Spinal cord (tissue), 10 donors: Measurements from ENCODE around the gene CDC27. TPM values are rescaled to one million over a fixed set of nuclear protein-coding genes. Genes with fewer than 3 reads are reported as not detected.

Source experiments
- DNase-seq, 6 donors: peaks; one replicate each; pipeline versions ENCODE4 v3.0.0 to v3.0.0-alpha.2; 2013 to 2015; ENCODE audit warnings: low spot score in 6 of 6, low read depth in 4 of 6
- H3K27ac ChIP-seq: one replicate; pipeline ENCODE4 v1.5.1; 2013; ENCODE audit warnings: low read depth, low read length, control low read depth
- H3K27me3 ChIP-seq: one replicate; pipeline ENCODE4 v1.6.1; 2013; ENCODE audit warnings: low read length; ENCODE audit not compliant: control insufficient read depth, insufficient read depth
- H3K36me3 ChIP-seq: one replicate; pipeline ENCODE4 v1.6.1; 2013; ENCODE audit warnings: low read length; ENCODE audit not compliant: control insufficient read depth, insufficient read depth
- H3K4me1 ChIP-seq: one replicate; pipeline ENCODE4 v1.6.1; 2013; ENCODE audit warnings: low read length; ENCODE audit not compliant: control insufficient read depth, insufficient read depth
- H3K4me3 ChIP-seq: one replicate; pipeline ENCODE4 v1.5.1; 2013; ENCODE audit warnings: low read depth, low read length, control low read depth
- H3K9me3 ChIP-seq: one replicate; pipeline ENCODE4 v1.6.1; 2013; ENCODE audit warnings: low read length; ENCODE audit not compliant: control insufficient read depth, insufficient read depth
- WGBS: methylation state at CpG from one replicate; pipeline ENCODE4 v1.1.5; 2013; ENCODE audit warnings: missing lambda C conversion rate; ENCODE audit not compliant: insufficient coverage; 5-methylcytosine and 5-hydroxymethylcytosine counted together
- long read RNA-seq, 4 donors: transcript quantifications; one replicate each; lab custom pipeline, GENCODE V29; 2026
- polyA plus RNA-seq, 2 donors: library from polyadenylated mRNA; unstranded; fragments of 120-200 nt; gene quantifications; one replicate each; pipeline ENCODE4 v1.2.1, GENCODE V29; 2013; ENCODE audit not compliant: insufficient read length in 2 of 2
- total RNA-seq, 2 donors: library from RNA; depleted of rRNA in 1 of 2; stranded (reverse); fragments of 120-200 nt in 1 of 2; fragments of >200 nt in 1 of 2; gene quantifications; one replicate each; pipeline versions ENCODE4 v1.2.3 to v1.2.4, GENCODE V29; 2013 to 2014
- donor health status: healthy.

CDC27 gene, protein sequence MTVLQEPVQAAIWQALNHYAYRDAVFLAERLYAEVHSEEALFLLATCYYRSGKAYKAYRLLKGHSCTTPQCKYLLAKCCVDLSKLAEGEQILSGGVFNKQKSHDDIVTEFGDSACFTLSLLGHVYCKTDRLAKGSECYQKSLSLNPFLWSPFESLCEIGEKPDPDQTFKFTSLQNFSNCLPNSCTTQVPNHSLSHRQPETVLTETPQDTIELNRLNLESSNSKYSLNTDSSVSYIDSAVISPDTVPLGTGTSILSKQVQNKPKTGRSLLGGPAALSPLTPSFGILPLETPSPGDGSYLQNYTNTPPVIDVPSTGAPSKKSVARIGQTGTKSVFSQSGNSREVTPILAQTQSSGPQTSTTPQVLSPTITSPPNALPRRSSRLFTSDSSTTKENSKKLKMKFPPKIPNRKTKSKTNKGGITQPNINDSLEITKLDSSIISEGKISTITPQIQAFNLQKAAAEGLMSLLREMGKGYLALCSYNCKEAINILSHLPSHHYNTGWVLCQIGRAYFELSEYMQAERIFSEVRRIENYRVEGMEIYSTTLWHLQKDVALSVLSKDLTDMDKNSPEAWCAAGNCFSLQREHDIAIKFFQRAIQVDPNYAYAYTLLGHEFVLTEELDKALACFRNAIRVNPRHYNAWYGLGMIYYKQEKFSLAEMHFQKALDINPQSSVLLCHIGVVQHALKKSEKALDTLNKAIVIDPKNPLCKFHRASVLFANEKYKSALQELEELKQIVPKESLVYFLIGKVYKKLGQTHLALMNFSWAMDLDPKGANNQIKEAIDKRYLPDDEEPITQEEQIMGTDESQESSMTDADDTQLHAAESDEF
- total RNA-seq (100 to 1,000 TPM in 1 of 2 donors, 10 to 100 TPM in 1; 85.4 to 121 TPM), polyA plus RNA-seq (10 to 100 TPM; 38.2 to 47.1 TPM)
- long read RNA-seq, donor 1, full-length matches to known transcripts = 4 of 4 reads
- long read RNA-seq, donor 1, partial matches to known transcripts = 0 of 4 reads
- long read RNA-seq, donor 1, other reads (novel, unspliced or antisense) = 0 of 4 reads
- long read RNA-seq, donor 2 = 0 reads
- long read RNA-seq, donor 3 = 0 reads
- long read RNA-seq, donor 4, full-length matches to known transcripts = 1 of 1 reads
- long read RNA-seq, donor 4, partial matches to known transcripts = 0 of 1 reads
- long read RNA-seq, donor 4, other reads (novel, unspliced or antisense) = 0 of 1 reads

- Histone ChIP-seq H3K36me3 (no peaks in the 10 kb centered on the region), H3K27me3 (no peaks in the 10 kb centered on the region), H3K4me1 (peaks cover 8% of the 10 kb centered on the region), H3K27ac (peak within 1 kb of the TSS; percentile 99), H3K4me3 (peak within 1 kb of the TSS; percentile 78), H3K9me3 (no peaks in the 10 kb centered on the region)
- DNase-seq = peak; percentile 99 to 100 (median 100)
- WGBS = under 1% methylated on average over 64 of the region's 64 CpGs
Observed at GRCh38 chr17:47188876-47189731, at the start of gene CDC27. CDC27 (minus strand) TSS chr17:47189295; CDS start chr17:47189172, 123 bp downstream.

DNA sequence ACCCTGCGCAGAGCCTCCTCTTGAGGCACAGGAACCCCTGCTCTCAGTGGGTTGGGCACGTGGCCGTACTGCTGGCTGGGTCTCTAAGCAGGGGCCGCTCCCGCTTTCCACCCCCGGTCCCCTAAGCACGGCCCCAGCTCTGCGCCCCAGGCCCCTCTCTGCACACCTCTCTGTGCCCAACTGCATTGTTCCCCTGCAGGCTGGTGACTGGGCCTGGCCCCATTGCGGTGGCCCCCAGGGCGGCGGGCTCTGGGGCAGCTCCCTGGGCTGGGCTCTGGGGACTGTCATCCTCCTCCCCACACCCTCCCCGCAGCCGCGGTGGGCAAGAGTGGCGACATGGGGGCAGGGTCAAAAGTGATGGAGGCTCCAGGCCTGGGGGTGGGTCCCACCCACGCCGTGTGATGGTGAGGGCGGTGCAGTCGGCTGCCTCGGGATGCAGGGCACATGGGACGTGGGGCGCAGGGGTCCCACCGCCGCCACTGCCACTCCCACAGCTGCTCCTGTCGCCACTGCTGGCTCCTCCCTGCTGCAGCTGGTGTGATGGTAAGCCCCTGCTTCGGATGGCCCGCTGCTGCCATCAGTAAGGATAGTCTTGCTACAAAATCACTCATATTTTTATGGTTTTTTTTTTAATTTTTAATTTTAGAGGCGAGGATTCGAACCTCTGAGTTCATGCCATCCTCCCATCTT lies 49.4 kb upstream of the CDC27 start:
- H3K36me3 ChIP-seq = no peaks in the 10 kb centered on the region
- no peak for DNase-seq
- WGBS = 88% methylated on average over 16 of the region's 29 CpGs
- no peak overlapping the region for H3K4me3 ChIP-seq
- no peaks in the 10 kb centered on the region for H3K9me3 ChIP-seq
- H3K27ac ChIP-seq = no peak overlapping the region
- peaks cover 8% of the 10 kb centered on the region for H3K4me1 ChIP-seq
- H3K27me3 ChIP-seq = no peaks in the 10 kb centered on the region

DNA sequence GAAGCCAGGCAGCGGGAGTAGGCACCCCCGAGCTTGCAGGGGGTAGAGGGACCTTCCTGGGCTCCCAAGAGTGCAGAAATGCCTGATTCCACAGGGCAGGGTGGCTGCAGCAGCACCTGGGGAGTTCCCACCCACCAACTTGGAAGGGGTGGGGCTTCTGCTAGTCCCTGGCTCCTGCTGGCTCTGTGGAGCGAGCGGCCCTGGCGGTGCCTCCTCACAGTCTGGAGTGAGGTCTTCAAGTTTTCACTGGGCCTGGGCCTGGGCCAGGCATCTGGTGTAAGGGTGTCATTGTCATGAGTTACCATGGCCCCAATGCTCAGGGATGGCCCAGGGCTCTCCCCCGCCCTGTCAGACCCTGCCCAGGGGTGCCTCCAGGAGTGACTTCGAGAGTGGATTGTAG lies 48.7 kb upstream of the CDC27 start:
- Histone ChIP-seq H3K36me3 (no peaks in the 10 kb centered on the region), H3K4me3 (no peak overlapping the region), H3K9me3 (no peaks in the 10 kb centered on the region), H3K4me1 (peaks cover 8% of the 10 kb centered on the region), H3K27me3 (no peaks in the 10 kb centered on the region), H3K27ac (no peak overlapping the region)
- 100% methylated on average over 4 of the region's 7 CpGs for WGBS
- no peak for DNase-seq

GRCh38 chr17:47235923-47236322 lies 46.8 kb upstream of the CDC27 start:
- Histone ChIP-seq H3K4me1 (peaks cover 8% of the 10 kb centered on the region), H3K36me3 (no peaks in the 10 kb centered on the region), H3K27me3 (no peaks in the 10 kb centered on the region), H3K27ac (no peak overlapping the region), H3K9me3 (no peaks in the 10 kb centered on the region), H3K4me3 (no peak overlapping the region)
- no peak for DNase-seq
- 100% methylated on average over 1 of the region's 2 CpGs for WGBS

GRCh38 chr17:47235506-47235905 lies 46.4 kb upstream of the CDC27 start:
- Histone ChIP-seq H3K27ac (no peak overlapping the region), H3K36me3 (no peaks in the 10 kb centered on the region), H3K27me3 (peaks cover under 1% of the 10 kb centered on the region), H3K4me3 (no peak overlapping the region), H3K9me3 (no peaks in the 10 kb centered on the region), H3K4me1 (peaks cover 8% of the 10 kb centered on the region)
- whole genome bisulfite sequencing = 92% methylated on average over 3 of the region's 3 CpGs
- DNase-seq = no peak

DNA sequence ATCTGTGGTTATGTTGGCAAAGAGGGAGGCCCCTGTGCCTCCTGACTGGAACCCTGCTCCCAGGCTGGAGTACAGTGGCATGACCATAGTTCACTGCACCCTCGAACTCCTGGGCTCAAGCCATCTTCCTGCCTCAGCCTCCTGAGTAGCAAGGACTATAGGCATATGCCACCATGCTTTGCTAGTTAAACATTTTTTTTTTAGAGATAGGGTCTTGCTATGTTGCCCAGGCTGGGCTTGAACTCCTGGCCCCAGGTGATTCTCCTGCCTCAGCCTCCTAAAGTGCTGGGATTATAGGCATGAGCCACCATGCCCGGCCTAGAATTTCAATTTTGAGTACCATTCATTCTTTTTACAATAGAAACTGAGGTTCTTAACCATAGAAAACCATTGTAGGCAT lies 43.4 kb upstream of the CDC27 start:
- 80% methylated on average over 1 of the region's 2 CpGs for WGBS
- H3K4me1 ChIP-seq = no peaks in the 10 kb centered on the region

GRCh38 chr17:47231866-47232265 lies 42.8 kb upstream of the CDC27 start:
- Histone ChIP-seq H3K4me3 (no peak overlapping the region), H3K36me3 (no peaks in the 10 kb centered on the region), H3K9me3 (no peaks in the 10 kb centered on the region), H3K4me1 (no peaks in the 10 kb centered on the region), H3K27ac (no peak overlapping the region), H3K27me3 (peaks cover 2% of the 10 kb centered on the region)
- WGBS = 86% methylated on average over 3 of the region's 3 CpGs
- DNase-seq = no peak

More for the DNA sequence above, 43.4 kb upstream of the CDC27 start:
- H3K4me3 ChIP-seq = no peak overlapping the region
- DNase-seq = no peak
- H3K27ac ChIP-seq = no peak overlapping the region
- H3K9me3 ChIP-seq = no peaks in the 10 kb centered on the region
- H3K36me3 ChIP-seq = no peaks in the 10 kb centered on the region
- peaks cover 2% of the 10 kb centered on the region for H3K27me3 ChIP-seq

DNA sequence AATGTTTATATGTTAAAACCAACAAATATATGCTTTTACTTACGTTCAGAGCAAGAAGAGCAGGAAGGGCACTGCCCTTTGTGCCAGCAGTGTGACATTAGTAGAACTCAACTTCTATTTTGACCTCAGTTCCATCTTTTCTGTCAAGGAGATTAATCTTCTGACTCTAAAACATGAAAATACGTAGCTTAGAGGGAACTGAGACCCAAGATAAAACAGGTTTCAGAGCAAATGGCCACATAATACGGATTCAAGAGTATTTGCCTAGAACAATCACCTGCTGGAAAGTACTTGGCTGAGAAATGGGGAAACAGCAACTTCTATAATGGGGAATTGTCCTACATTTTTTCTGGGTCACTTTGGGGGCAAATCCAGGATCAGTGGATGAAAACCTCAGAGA lies 42.2 kb upstream of the CDC27 start:
- peaks cover 2% of the 10 kb centered on the region for H3K27me3 ChIP-seq
- H3K4me1 ChIP-seq = no peaks in the 10 kb centered on the region
- no peak overlapping the region for H3K27ac ChIP-seq
- WGBS = 81% methylated on average over 2 of the region's 3 CpGs
- H3K36me3 ChIP-seq = no peaks in the 10 kb centered on the region
- no peak overlapping the region for H3K4me3 ChIP-seq
- DNase-seq = no peak
- no peaks in the 10 kb centered on the region for H3K9me3 ChIP-seq
